Astrocyte (in vitro differentiated cells and primary cell): ENCODE data around the gene FOS. TPM values are rescaled to one million over a fixed set of nuclear protein-coding genes. Genes with fewer than 3 reads are reported as not detected.

Experiments used
- DNase-seq: peaks from one replicate; pipeline ENCODE4 v3.0.0-alpha.2; 2010; ENCODE audit warnings: low read depth
- FAIRE-seq: peaks from 2 replicates; lab custom pipeline; 2011; peaks lifted over from hg19 to GRCh38; lab: Jason Lieb, UNC
- H2AFZ ChIP-seq: 2 replicates; pipeline ENCODE4 v1.6.0; 2012; ENCODE audit warnings: low read depth, low read length, inconsistent platforms
- H3K27ac ChIP-seq: 2 replicates; pipeline ENCODE4 v1.5.1; 2011; ENCODE audit warnings: low read depth, low read length, inconsistent platforms
- H3K27me3 ChIP-seq: 2 replicates; pipeline ENCODE4 v1.6.0; 2011; ENCODE audit warnings: low read length, inconsistent platforms; ENCODE audit not compliant: insufficient read depth
- H3K36me3 ChIP-seq: 2 replicates; pipeline ENCODE4 v1.5.1; 2011; ENCODE audit warnings: low read length, inconsistent platforms; ENCODE audit not compliant: insufficient read depth
- H3K4me1 ChIP-seq: 2 replicates; pipeline ENCODE4 v1.5.1; 2011; ENCODE audit warnings: low read length, inconsistent platforms; ENCODE audit not compliant: insufficient read depth
- H3K4me2 ChIP-seq: 2 replicates; pipeline ENCODE4 v1.6.0; 2012; ENCODE audit warnings: low read length, inconsistent platforms
- H3K4me3 ChIP-seq: 2 replicates; pipeline ENCODE4 v1.5.1; 2011; ENCODE audit warnings: low read depth, mild to moderate bottlenecking, low read length, inconsistent platforms; ENCODE audit not compliant: insufficient read depth
- H3K79me2 ChIP-seq: 2 replicates; pipeline ENCODE4 v1.6.0; 2012; ENCODE audit warnings: mild to moderate bottlenecking, low read length, inconsistent platforms; ENCODE audit not compliant: insufficient read depth
- H3K9ac ChIP-seq: 2 replicates; pipeline ENCODE4 v1.6.0; 2012; ENCODE audit warnings: mild to moderate bottlenecking, low read length, inconsistent platforms
- H3K9me3 ChIP-seq: 2 replicates; pipeline ENCODE4 v1.5.1; 2012; ENCODE audit warnings: low read depth, mild to moderate bottlenecking, low read length, inconsistent platforms; ENCODE audit not compliant: insufficient read depth
- H4K20me1 ChIP-seq: 2 replicates; pipeline ENCODE4 v1.6.0; 2012; ENCODE audit warnings: low read length, inconsistent platforms; ENCODE audit not compliant: insufficient read depth
- H3K27ac Mint-ChIP-seq: one replicate; pipeline ENCODE4 v1.8.0; 2021; ENCODE audit warnings: mild to moderate bottlenecking, mixed read lengths; ENCODE audit not compliant: unreplicated experiment
- H3K27me3 Mint-ChIP-seq: one replicate; pipeline ENCODE4 v1.8.0; 2021; ENCODE audit warnings: low read depth, mixed read lengths; ENCODE audit not compliant: unreplicated experiment
- H3K36me3 Mint-ChIP-seq: one replicate; pipeline ENCODE4 v1.8.0; 2021; ENCODE audit warnings: low read depth, mixed read lengths; ENCODE audit not compliant: unreplicated experiment
- H3K4me1 Mint-ChIP-seq: one replicate; pipeline ENCODE4 v1.8.0; 2021; ENCODE audit warnings: low read depth, mixed read lengths; ENCODE audit not compliant: unreplicated experiment
- H3K4me3 Mint-ChIP-seq: one replicate; pipeline ENCODE4 v1.8.0; 2021; ENCODE audit warnings: mild to moderate bottlenecking, moderate library complexity, mixed read lengths; ENCODE audit not compliant: unreplicated experiment
- H3K9me3 Mint-ChIP-seq: one replicate; pipeline ENCODE4 v1.8.0; 2021; ENCODE audit warnings: mild to moderate bottlenecking, mixed read lengths; ENCODE audit not compliant: unreplicated experiment
- EZH2 ChIP-seq: IDR thresholded peaks from 2 replicates; pipeline ENCODE4 v1.6.1; 2012; ENCODE audit warnings: mild to moderate bottlenecking, low read length, inconsistent platforms; ENCODE audit not compliant: insufficient read depth
- total RNA-seq: library from RNA; stranded (reverse); gene quantifications from 2 replicates; pipeline ENCODE4 v1.2.1, GENCODE V29; 2021
- TF ChIP-seq, protein P1 (sequence below): IDR thresholded peaks from 2 replicates; pipeline ENCODE4 v1.5.1; 2011; ENCODE audit warnings: low read depth, mild to moderate bottlenecking, inconsistent platforms, low read length, moderate library complexity; ENCODE audit not compliant: insufficient read depth

FOS gene
- total RNA-seq, 1 donor from 2014 or later, result 57.7 TPM

- Mint-ChIP-seq H3K27ac (no peak overlapping the region), H3K4me1 (no peaks in the 10 kb centered on the region), H3K9me3 (peaks cover 1% of the 10 kb centered on the region), H3K4me3 (no peak overlapping the region), H3K36me3 (no peaks in the 10 kb centered on the region), H3K27me3 (peaks cover 16% of the 10 kb centered on the region)
- H3K4me2 ChIP-seq, result no peak overlapping the region
- FAIRE-seq (no peak), DNase-seq (no peak)
- H3K9ac ChIP-seq, result no peak overlapping the region
- H4K20me1 ChIP-seq, result no peaks in the 10 kb centered on the region
- H3K36me3 ChIP-seq, result no peaks in the 10 kb centered on the region
- no peak overlapping the region for H3K27ac ChIP-seq
- no peaks in the 10 kb centered on the region for H3K4me1 ChIP-seq
- no peak overlapping the region for H3K4me3 ChIP-seq
- H3K27me3 ChIP-seq, result peaks cover 6% of the 10 kb centered on the region
- H2AFZ ChIP-seq, result no peak overlapping the region
- TF ChIP-seq, protein P1, sequence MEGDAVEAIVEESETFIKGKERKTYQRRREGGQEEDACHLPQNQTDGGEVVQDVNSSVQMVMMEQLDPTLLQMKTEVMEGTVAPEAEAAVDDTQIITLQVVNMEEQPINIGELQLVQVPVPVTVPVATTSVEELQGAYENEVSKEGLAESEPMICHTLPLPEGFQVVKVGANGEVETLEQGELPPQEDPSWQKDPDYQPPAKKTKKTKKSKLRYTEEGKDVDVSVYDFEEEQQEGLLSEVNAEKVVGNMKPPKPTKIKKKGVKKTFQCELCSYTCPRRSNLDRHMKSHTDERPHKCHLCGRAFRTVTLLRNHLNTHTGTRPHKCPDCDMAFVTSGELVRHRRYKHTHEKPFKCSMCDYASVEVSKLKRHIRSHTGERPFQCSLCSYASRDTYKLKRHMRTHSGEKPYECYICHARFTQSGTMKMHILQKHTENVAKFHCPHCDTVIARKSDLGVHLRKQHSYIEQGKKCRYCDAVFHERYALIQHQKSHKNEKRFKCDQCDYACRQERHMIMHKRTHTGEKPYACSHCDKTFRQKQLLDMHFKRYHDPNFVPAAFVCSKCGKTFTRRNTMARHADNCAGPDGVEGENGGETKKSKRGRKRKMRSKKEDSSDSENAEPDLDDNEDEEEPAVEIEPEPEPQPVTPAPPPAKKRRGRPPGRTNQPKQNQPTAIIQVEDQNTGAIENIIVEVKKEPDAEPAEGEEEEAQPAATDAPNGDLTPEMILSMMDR, result no peak
- TF ChIP-seq EZH2, result no peak
- no peaks in the 10 kb centered on the region for H3K79me2 ChIP-seq
- H3K9me3 ChIP-seq, result no peaks in the 10 kb centered on the region
Measured at GRCh38 chr14:75329369-75329768, 50.7 kb downstream of the FOS start.

DNA sequence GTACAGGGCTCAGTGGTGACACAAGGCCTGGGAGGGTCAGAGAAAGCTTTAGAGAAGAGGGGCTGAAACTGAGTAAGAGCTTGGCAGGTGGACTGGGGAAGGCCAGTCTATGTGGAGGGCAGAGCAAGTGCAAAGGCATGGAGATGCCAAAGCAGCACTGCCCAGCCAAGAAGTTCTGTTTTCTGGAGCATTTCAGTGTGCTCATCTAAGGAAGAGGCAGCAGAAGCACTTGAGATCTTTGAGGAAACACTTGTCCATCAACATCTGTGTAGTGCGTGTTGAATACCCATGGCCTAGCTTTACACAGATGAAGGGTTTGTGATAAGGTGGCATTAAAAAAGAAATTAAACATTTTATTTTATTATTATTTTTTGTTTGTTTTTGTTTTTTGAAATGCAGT lies 52.8 kb downstream of the FOS start:
- DNase-seq (no peak), FAIRE-seq (no peak)
- no peaks in the 10 kb centered on the region for H3K4me1 ChIP-seq
- no peak overlapping the region for H3K4me3 Mint-ChIP-seq
- TF ChIP-seq EZH2, result no peak
- TF ChIP-seq, protein P1, result no peak
- H3K9ac ChIP-seq, result no peak overlapping the region
- peaks cover 4% of the 10 kb centered on the region for H3K9me3 Mint-ChIP-seq
- H3K27ac Mint-ChIP-seq, result no peak overlapping the region
- H2AFZ ChIP-seq, result no peak overlapping the region
- no peaks in the 10 kb centered on the region for H3K79me2 ChIP-seq
- peaks cover 6% of the 10 kb centered on the region for H3K27me3 ChIP-seq
- H3K4me1 Mint-ChIP-seq, result no peaks in the 10 kb centered on the region
- no peak overlapping the region for H3K4me2 ChIP-seq
- no peak overlapping the region for H3K4me3 ChIP-seq
- H3K36me3 ChIP-seq, result no peaks in the 10 kb centered on the region
- no peak overlapping the region for H3K27ac ChIP-seq
- peaks cover 13% of the 10 kb centered on the region for H3K27me3 Mint-ChIP-seq
- no peaks in the 10 kb centered on the region for H3K9me3 ChIP-seq
- H4K20me1 ChIP-seq, result no peaks in the 10 kb centered on the region
- no peaks in the 10 kb centered on the region for H3K36me3 Mint-ChIP-seq

Other genes with a start within 250 kb of the FOS start
- gene MLH3, start 227.4 kb upstream of the FOS start, total RNA-seq, result 12.7 and 12.9 TPM in 2 replicates
- 6.9 and 8.9 TPM in 2 replicates for gene ACYP1, start 214.8 kb upstream of the FOS start, total RNA-seq
- gene ZC2HC1C, start 209.2 kb upstream of the FOS start, total RNA-seq, result 1.4 and 1.7 TPM in 2 replicates
- gene NEK9, start 151.8 kb upstream of the FOS start, total RNA-seq, result 45.2 and 56.3 TPM in 2 replicates
- 331 and 359 TPM in 2 replicates for gene TMED10, start 102.2 kb upstream of the FOS start, total RNA-seq
- gene JDP2, start 149.2 kb downstream of the FOS start, total RNA-seq, result 79.5 and 80.6 TPM in 2 replicates
- not detected in 2 replicates for gene BATF, start 243.6 kb downstream of the FOS start, total RNA-seq